Activated T-helper 2 cell treated with anti-CD3 and anti-CD28 coated beads, Interferon-gamma antibody, Interleukin-2, Interleukin-4, amounts not matched to agents 10 μg/mL and 5 μg/mL and 100 μg/mL, durations not matched to agents 14 hours and 24 hours and 36 hours (primary cell): ENCODE data around the gene CIAO3. TPM values are rescaled to one million over a fixed set of nuclear protein-coding genes. Genes with fewer than 3 reads are reported as not detected.
A peak's percentile ranks its signal among the peaks of the same experiment; 100 is the strongest.
"Not testable (repeated sequence)": the region's sequence is repeated elsewhere in the genome, so short reads cannot be mapped to it uniquely, and the experiment has no call there.

Source experiments
- DNase-seq: peaks from one replicate; pipeline ENCODE4 v3.0.0; 2021; ENCODE audit warnings: low spot score
- H3K27ac Mint-ChIP-seq: one replicate; pipeline ENCODE4 v1.8.0; 2021; ENCODE audit warnings: mixed read lengths
- H3K27me3 Mint-ChIP-seq: one replicate; pipeline ENCODE4 v1.8.0; 2021; ENCODE audit warnings: low read depth, mixed read lengths
- H3K36me3 Mint-ChIP-seq: one replicate; pipeline ENCODE4 v1.8.0; 2021; ENCODE audit warnings: low read depth, mixed read lengths
- H3K4me1 Mint-ChIP-seq: one replicate; pipeline ENCODE4 v1.8.0; 2021; ENCODE audit warnings: low read depth, mixed read lengths
- H3K4me3 Mint-ChIP-seq: one replicate; pipeline ENCODE4 v1.8.0; 2021; ENCODE audit warnings: low read depth, mild to moderate bottlenecking, moderate library complexity, mixed read lengths
- H3K9me3 Mint-ChIP-seq: one replicate; pipeline ENCODE4 v1.8.0; 2021; ENCODE audit warnings: mixed read lengths
- intact Hi-C: fragments of 100-400 bp; cut with micrococcal nuclease; formaldehyde crosslinking; loops from one replicate; pipeline ENCODE4 v1.15.1; 2023
- total RNA-seq: library from RNA; stranded (reverse); gene quantifications from 2 replicates; pipeline ENCODE4 v1.2.3, GENCODE V29; 2022

The CIAO3 gene
- total RNA-seq, 1 donor from 2014 or later, result 43.4 TPM

- H3K4me3 Mint-ChIP-seq, result no peak overlapping the region
- no peak overlapping the region for H3K27ac Mint-ChIP-seq
- H3K9me3 Mint-ChIP-seq, result no peaks in the 10 kb centered on the region
- H3K36me3 Mint-ChIP-seq, result no peaks in the 10 kb centered on the region
- no peak for DNase-seq
- peaks cover 10% of the 10 kb centered on the region for H3K4me1 Mint-ChIP-seq
- H3K27me3 Mint-ChIP-seq, result peaks cover 4% of the 10 kb centered on the region
- intact Hi-C loops, result no loop called here
Measured at GRCh38 chr16:718389-718788, 22.4 kb downstream of the CIAO3 start.

- Mint-ChIP-seq H3K27ac (no peak overlapping the region), H3K4me1 (peaks cover 12% of the 10 kb centered on the region), H3K9me3 (no peaks in the 10 kb centered on the region), H3K27me3 (peaks cover 6% of the 10 kb centered on the region), H3K4me3 (no peak overlapping the region), H3K36me3 (no peaks in the 10 kb centered on the region)
- DNase-seq, result no peak
- intact Hi-C loops, result no loop called here
Measured at GRCh38 chr16:717450-718245, 23.1 kb downstream of the CIAO3 start.

- DNase-seq, result no peak
- Mint-ChIP-seq H3K27me3 (peaks cover 8% of the 10 kb centered on the region), H3K36me3 (no peaks in the 10 kb centered on the region), H3K27ac (no peak overlapping the region), H3K4me3 (peak overlapping the region; percentile 65), H3K4me1 (peaks cover 12% of the 10 kb centered on the region), H3K9me3 (no peaks in the 10 kb centered on the region)
- intact Hi-C loops, result no loop called here
Measured at GRCh38 chr16:716768-717325, 23.9 kb downstream of the CIAO3 start.

- no peak overlapping the region for H3K27ac Mint-ChIP-seq
- peaks cover 12% of the 10 kb centered on the region for H3K4me1 Mint-ChIP-seq
- H3K4me3 Mint-ChIP-seq, result peak overlapping the region; percentile 65
- no peaks in the 10 kb centered on the region for H3K9me3 Mint-ChIP-seq
- DNase-seq, result no peak
- intact Hi-C loops, result no loop called here
- no peaks in the 10 kb centered on the region for H3K36me3 Mint-ChIP-seq
- H3K27me3 Mint-ChIP-seq, result peaks cover 8% of the 10 kb centered on the region
Measured at GRCh38 chr16:716200-716568, 24.6 kb downstream of the CIAO3 start.

DNA sequence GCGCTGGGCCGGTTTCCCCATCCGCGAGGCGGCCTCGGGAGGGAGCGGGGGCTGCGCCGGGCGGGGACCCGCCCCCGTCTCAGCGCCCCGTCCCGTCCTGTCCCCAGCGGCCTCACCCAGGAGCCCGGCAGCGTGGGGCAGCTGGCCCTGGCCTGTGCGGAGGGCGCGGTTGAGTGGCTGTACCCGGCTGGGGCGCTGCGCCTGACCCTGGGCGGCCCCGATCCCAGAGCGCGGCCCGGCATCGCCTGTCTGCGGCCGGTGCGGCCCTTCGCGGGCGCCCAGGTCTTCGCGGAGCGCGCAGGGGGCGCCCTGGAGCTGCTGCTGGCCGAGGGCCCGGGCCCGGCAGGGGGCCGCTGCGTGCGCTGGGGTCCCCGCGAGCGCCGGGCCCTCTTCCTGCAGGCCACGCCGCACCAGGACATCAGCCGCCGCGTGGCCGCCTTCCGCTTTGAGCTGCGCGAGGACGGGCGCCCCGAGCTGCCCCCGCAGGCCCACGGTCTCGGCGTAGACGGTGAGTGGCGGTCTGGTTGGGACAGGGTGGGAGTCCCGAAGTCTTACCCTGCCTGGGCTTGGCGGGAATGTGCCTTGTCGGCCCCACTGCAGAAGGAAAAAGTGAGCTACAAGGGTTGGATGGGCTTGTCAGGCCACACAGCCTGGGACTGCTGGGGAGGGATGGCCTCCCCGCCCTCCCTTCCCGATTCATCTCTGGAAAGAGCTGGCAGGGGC lies 25.2 kb downstream of the CIAO3 start:
- peak overlapping the region; percentile 65 for H3K4me3 Mint-ChIP-seq
- peaks cover 8% of the 10 kb centered on the region for H3K27me3 Mint-ChIP-seq
- no peaks in the 10 kb centered on the region for H3K36me3 Mint-ChIP-seq
- H3K4me1 Mint-ChIP-seq, result peaks cover 12% of the 10 kb centered on the region
- H3K27ac Mint-ChIP-seq, result no peak overlapping the region
- intact Hi-C loops, result no loop called here
- DNase-seq, result no peak
- H3K9me3 Mint-ChIP-seq, result no peaks in the 10 kb centered on the region

DNA sequence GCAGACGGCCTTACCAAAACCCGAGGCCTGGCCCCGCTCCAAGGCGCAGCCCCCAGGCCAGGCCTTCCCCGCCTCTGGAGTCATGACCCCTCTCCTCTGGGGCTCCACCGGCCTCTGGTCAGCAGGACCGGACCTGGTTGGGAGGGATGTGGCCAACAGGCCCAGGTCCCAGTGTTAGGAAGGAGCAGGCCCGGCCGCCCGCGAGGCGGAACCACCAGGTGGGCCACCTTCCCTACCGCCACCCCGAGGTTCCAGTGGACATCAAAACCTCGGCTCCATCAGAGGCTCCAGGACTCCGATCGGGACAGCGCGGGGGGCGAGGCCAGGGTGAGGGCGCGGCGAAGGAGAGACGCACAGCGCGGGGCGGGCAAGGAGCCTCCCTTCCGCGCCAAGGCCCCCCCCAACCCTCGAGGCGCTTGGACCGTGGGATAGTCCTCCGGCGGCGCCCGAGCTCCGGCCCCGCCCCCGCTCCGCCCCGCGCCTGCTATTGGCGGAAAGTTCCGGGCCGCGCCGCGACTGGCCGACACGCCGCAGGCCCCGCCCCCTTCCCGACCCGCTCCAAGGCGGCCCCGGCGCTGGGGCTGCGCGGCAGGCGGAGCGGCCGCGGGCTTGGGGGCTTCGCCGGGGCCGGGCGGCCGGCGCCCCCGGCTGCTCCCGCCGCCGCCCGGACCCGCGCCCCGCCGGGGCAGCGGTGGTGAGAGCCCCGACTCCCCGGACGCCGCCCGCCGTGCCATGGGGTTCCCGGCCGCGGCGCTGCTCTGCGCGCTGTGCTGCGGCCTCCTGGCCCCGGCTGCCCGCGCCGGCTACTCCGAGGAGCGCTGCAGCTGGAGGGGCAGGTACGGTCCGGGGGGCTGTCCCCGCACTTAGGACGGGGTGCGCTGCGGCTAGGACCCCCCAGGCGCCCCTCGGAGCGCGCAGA lies 26.0 kb downstream of the CIAO3 start, which contains the start of gene METRN:
TSS of gene METRN (plus strand) at position 561 of the 919 bp plus-strand sequence. CDS start at position 733, 172 bp downstream.
- H3K4me1 Mint-ChIP-seq, result peaks cover 7% of the 10 kb centered on the region
- DNase-seq, result peak; percentile 86
- H3K27ac Mint-ChIP-seq, result no peak within 1 kb of the TSS

GRCh38 chr16:714079-714478 lies 26.7 kb downstream of the CIAO3 start:
- no peak for DNase-seq
- Mint-ChIP-seq H3K27me3 (peaks cover 8% of the 10 kb centered on the region), H3K27ac (no peak overlapping the region), H3K9me3 (no peaks in the 10 kb centered on the region), H3K4me3 (no peak overlapping the region), H3K4me1 (peaks cover 5% of the 10 kb centered on the region), H3K36me3 (no peaks in the 10 kb centered on the region)
- intact Hi-C loops, result no loop called here

More for the DNA sequence above, 26.0 kb downstream of the CIAO3 start, which contains the start of gene METRN:
- Mint-ChIP-seq H3K4me3 (peak within 1 kb of the TSS; percentile 65), H3K9me3 (no peaks in the 10 kb centered on the region), H3K36me3 (no peaks in the 10 kb centered on the region), H3K27me3 (peaks cover 8% of the 10 kb centered on the region)
- intact Hi-C loops, result no loop called here

- DNase-seq, result peak; percentile 49
- H3K9me3 Mint-ChIP-seq, H3K36me3 Mint-ChIP-seq, H3K27ac Mint-ChIP-seq, intact Hi-C loops, H3K4me1 Mint-ChIP-seq, H3K4me3 Mint-ChIP-seq: not testable (repeated sequence)
- H3K27me3 Mint-ChIP-seq, result peaks cover 19% of the 10 kb centered on the region
Measured at GRCh38 chr16:712740-713250, 28.0 kb downstream of the CIAO3 start.

DNA sequence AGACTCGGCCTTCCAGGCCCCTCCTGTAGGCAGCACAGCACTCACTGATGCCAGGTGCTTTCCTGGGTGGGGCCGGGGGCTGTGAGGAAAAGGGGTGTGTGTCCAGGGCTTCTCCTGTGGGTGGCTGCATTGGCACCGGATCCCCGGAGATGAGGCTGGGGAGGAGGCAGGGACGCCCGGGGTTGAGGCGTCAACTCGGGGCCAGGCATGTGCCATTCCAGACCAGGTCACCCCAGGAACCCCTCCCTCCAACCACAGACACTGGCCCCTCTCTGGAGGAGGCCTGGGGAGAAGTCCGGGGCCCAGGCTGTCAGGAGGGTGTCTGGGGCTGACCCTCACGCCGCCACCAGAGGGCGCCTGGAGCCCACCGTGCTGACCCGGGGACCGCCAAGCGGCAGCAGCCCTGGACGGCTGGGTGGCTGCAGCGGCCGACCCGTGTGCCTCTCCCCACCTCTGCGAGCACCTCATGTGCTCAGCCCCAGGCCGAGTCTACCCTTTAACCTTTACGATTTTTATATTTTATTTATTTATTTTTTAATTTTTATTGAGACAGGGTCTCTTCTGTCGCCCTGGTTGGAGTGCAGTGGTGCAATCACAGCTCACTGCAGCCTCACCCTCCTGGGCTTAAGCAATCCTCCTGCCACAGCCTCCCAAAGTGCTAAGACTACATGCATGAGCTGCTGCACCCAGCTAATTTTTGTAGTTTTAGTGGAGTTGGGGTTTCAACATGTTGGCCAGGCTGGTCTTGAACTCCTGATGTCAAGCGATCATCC lies 29.1 kb downstream of the CIAO3 start:
- Mint-ChIP-seq H3K9me3 (no peaks in the 10 kb centered on the region), H3K4me3 (no peak overlapping the region), H3K36me3 (no peaks in the 10 kb centered on the region), H3K27me3 (peaks cover 25% of the 10 kb centered on the region), H3K27ac (no peak overlapping the region), H3K4me1 (peaks cover 4% of the 10 kb centered on the region)
- intact Hi-C loops, result loop anchor here (1.0 kb wide), 1 partner anchor 74 kb away; no protein-coding TSS in a partner anchor
- DNase-seq, result peak; percentile 65

DNA sequence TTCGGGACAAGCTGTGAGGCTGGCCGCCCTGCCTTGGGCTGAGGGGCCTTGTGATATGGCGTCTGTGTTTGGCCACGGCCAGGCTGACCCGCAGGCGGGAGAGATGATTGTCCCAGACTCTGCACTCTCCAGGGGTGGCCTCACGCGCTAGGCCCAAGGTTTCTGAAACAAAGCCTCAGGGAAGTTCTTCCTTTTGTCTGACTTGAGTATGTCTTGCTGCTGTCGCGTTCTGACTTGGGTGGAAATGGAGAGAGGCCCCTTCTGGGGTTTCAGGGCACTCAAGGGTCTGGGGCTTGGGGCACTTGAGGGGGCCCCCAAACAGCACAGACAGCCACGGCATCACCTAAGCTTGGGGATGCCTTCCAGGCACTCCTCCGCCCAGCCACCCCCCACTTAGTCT lies 29.7 kb downstream of the CIAO3 start:
- intact Hi-C loops, result loop anchor here (1.0 kb wide), 1 partner anchor 74 kb away; no protein-coding TSS in a partner anchor

DNA sequence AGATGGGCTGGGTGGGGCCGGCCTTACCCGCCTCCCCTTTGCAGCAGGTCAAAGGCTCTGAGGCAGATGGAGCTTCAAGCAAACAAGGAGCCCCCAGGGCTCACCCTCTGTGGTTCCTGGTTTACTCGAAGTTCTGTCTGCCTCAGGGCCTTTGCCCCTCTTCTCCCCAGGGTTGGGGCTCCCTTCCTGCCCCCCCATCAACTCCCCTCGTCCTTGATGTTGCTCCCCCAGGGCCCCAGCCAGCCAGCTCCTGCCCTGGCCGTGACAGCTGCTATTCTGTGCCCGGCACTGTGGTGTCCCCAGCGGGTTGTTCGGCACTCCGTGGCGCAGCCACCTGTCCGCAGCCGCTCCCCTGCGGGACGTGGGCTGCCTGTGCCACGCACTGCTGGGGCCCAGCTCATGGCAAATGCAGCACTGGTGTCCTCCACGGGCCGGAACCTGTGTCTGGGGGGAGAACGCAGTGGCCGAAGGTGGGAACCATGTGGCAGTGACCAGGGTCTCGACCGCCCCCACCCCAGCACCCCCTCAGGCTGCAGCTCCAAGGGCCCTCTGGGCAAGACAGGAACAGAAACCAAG lies 30.2 kb downstream of the CIAO3 start:
- no peak overlapping the region for H3K4me3 Mint-ChIP-seq
- peaks cover 26% of the 10 kb centered on the region for H3K27me3 Mint-ChIP-seq
- no peaks in the 10 kb centered on the region for H3K9me3 Mint-ChIP-seq
- H3K27ac Mint-ChIP-seq, result no peak overlapping the region
- DNase-seq, result no peak
- peaks cover 2% of the 10 kb centered on the region for H3K4me1 Mint-ChIP-seq
- no peaks in the 10 kb centered on the region for H3K36me3 Mint-ChIP-seq
- intact Hi-C loops, result loop anchor here (1.0 kb wide), 1 partner anchor 75 kb away; no protein-coding TSS in a partner anchor

More for the DNA sequence above, 29.7 kb downstream of the CIAO3 start:
- Mint-ChIP-seq H3K36me3 (no peaks in the 10 kb centered on the region), H3K27ac (no peak overlapping the region), H3K4me3 (no peak overlapping the region), H3K27me3 (peaks cover 26% of the 10 kb centered on the region), H3K9me3 (no peaks in the 10 kb centered on the region), H3K4me1 (peaks cover 2% of the 10 kb centered on the region)
- no peak for DNase-seq
